GM23338 (cell line): ENCODE measurements around the gene PRSS36. TPM values are rescaled to one million over a fixed set of nuclear protein-coding genes. Genes with fewer than 3 reads are reported as not detected.

Experiments
- ATAC-seq: fragments of 200-7000 bp; cut with Tn5 transposase; 3 replicates; pipeline ENCODE4 v1.9.1; 2020
- DNase-seq: peaks from one replicate; pipeline ENCODE4 v3.0.0-alpha.2; 2015; ENCODE audit warnings: low spot score
- H2AFZ ChIP-seq: fragments of 200-600 bp; sonication (generic); 2 replicates; pipeline ENCODE4 v1.8.0; 2016; ENCODE audit warnings: antibody characterized with exemption, mild to moderate bottlenecking, moderate library complexity
- H3F3A ChIP-seq: fragments of 200-600 bp; sonication (generic); replicated peaks from 2 replicates; pipeline ENCODE4 v1.8.0; 2017; ENCODE audit warnings: antibody characterized with exemption, mixed run types, low read depth
- H3K27ac ChIP-seq: fragments of 200-600 bp; sonication (generic); 2 replicates; pipeline ENCODE4 v1.6.1; 2016; ENCODE audit warnings: low read depth
- H3K27me3 ChIP-seq: fragments of 200-600 bp; sonication (generic); 2 replicates; pipeline ENCODE4 v1.8.0; 2016; ENCODE audit warnings: mild to moderate bottlenecking, mixed run types, moderate library complexity; ENCODE audit not compliant: insufficient read depth
- H3K36me3 ChIP-seq: fragments of 200-600 bp; sonication (generic); 2 replicates; pipeline ENCODE4 v1.8.0; 2016; ENCODE audit warnings: mild to moderate bottlenecking; ENCODE audit not compliant: insufficient read depth
- H3K4me1 ChIP-seq: fragments of 200-600 bp; sonication (generic); 2 replicates; pipeline ENCODE4 v1.8.0; 2016; ENCODE audit warnings: mild to moderate bottlenecking, moderate library complexity; ENCODE audit not compliant: insufficient read depth
- H3K4me2 ChIP-seq: fragments of 200-600 bp; sonication (generic); 2 replicates; pipeline ENCODE4 v1.7.1; 2017; ENCODE audit warnings: mixed run types
- H3K4me3 ChIP-seq: fragments of 200-600 bp; sonication (generic); 2 replicates; pipeline ENCODE4 v1.6.1; 2016; ENCODE audit warnings: mixed run types
- H3K79me2 ChIP-seq: fragments of 200-600 bp; sonication (generic); replicated peaks from 2 replicates; pipeline ENCODE4 v1.8.0; 2017; ENCODE audit warnings: mild to moderate bottlenecking; ENCODE audit not compliant: insufficient read depth
- H3K9me2 ChIP-seq: fragments of 200-600 bp; sonication (generic); 2 replicates; pipeline ENCODE4 v1.8.0; 2017; ENCODE audit not compliant: insufficient read depth
- H4K20me1 ChIP-seq: fragments of 200-600 bp; sonication (generic); replicated peaks from 2 replicates; pipeline ENCODE4 v1.8.0; 2017; ENCODE audit warnings: mild to moderate bottlenecking; ENCODE audit not compliant: insufficient read depth
- H3K27ac Mint-ChIP-seq: 2 replicates; pipeline ENCODE4 v1.8.0; 2020; ENCODE audit warnings: inconsistent platforms, mild to moderate bottlenecking, moderate library complexity, mixed read lengths
- H3K27me3 Mint-ChIP-seq: 3 replicates; pipeline ENCODE4 v1.8.0; 2022; ENCODE audit warnings: low read depth, mild to moderate bottlenecking, moderate library complexity, mixed read lengths, inconsistent platforms; ENCODE audit not compliant: insufficient read depth, poor library complexity
- H3K36me3 Mint-ChIP-seq: 3 replicates; pipeline ENCODE4 v1.8.0; 2021; ENCODE audit warnings: low read depth, mild to moderate bottlenecking, inconsistent platforms, moderate library complexity, mixed read lengths
- H3K4me1 Mint-ChIP-seq: 3 replicates; pipeline ENCODE4 v1.8.0; 2020; ENCODE audit warnings: mild to moderate bottlenecking, inconsistent platforms, mixed read lengths
- H3K4me3 Mint-ChIP-seq: 3 replicates; pipeline ENCODE4 v1.8.0; 2021; ENCODE audit warnings: moderate library complexity, mild to moderate bottlenecking, inconsistent platforms, mixed read lengths
- H3K9me3 Mint-ChIP-seq: 3 replicates; pipeline ENCODE4 v1.8.0; 2020; ENCODE audit warnings: moderate library complexity, mild to moderate bottlenecking, inconsistent platforms, mixed read lengths
- CTCF ChIP-seq, 2 experiments: fragments of 200-600 bp in 1 of 2; sonication (generic) in 1 of 2; conservative IDR thresholded peaks; 2 replicates each; pipeline versions ENCODE4 v1.5.1 to v1.6.1; 2016 to 2017; ENCODE audit warnings: antibody characterized with exemption in 2 of 2, low read depth in 2 of 2, mild to moderate bottlenecking in 2 of 2, moderate library complexity in 1 of 2
- ETS1 ChIP-seq: IDR thresholded peaks from 2 replicates; pipeline ENCODE4 v1.6.1; 2016; ENCODE audit warnings: antibody characterized with exemption
- EZH2 ChIP-seq: fragments of 200-600 bp; sonication (generic); IDR thresholded peaks from one replicate; pipeline ENCODE4 v1.8.0; 2017; ENCODE audit warnings: antibody characterized with exemption, mild to moderate bottlenecking, low read depth; ENCODE audit not compliant: unreplicated experiment
- EZH2phosphoT487 ChIP-seq: fragments of 200-600 bp; sonication (generic); IDR thresholded peaks from one replicate; pipeline ENCODE4 v1.8.1; 2018; ENCODE audit warnings: antibody characterized with exemption; ENCODE audit not compliant: unreplicated experiment
- NANOG ChIP-seq: IDR thresholded peaks from 2 replicates; pipeline ENCODE4 v1.6.1; 2016; ENCODE audit warnings: antibody characterized with exemption, borderline replicate concordance
- POLR2AphosphoS5 ChIP-seq: IDR thresholded peaks from 2 replicates; pipeline ENCODE4 v1.6.1; 2016; ENCODE audit warnings: antibody characterized with exemption, low read depth
- REST ChIP-seq: IDR thresholded peaks from one replicate; pipeline ENCODE4 v1.6.1; 2018; ENCODE audit warnings: antibody characterized with exemption; ENCODE audit not compliant: unreplicated experiment
- STAT1 ChIP-seq: IDR thresholded peaks from one replicate; pipeline ENCODE4 v1.6.1; 2016; ENCODE audit warnings: antibody characterized with exemption; ENCODE audit not compliant: unreplicated experiment
- ZNF114 ChIP-seq: fragments of 250-450 bp; sonication (Bioruptor Pico); IDR thresholded peaks from 2 replicates; pipeline ENCODE4 v1.5.0; 2020; ENCODE audit warnings: mild to moderate bottlenecking, moderate library complexity
- ZNF462 ChIP-seq: fragments of 250-450 bp; sonication (Bioruptor Pico); IDR thresholded peaks from 2 replicates; pipeline ENCODE4 v1.5.0; 2020; ENCODE audit warnings: mild to moderate bottlenecking, moderate library complexity
- polyA plus RNA-seq: library from polyadenylated mRNA; unstranded; fragments of >200 nt; fragmentation: Nextera tagmentation; extraction: Ambion mirVana; gene quantifications from 2 replicates; pipeline ENCODE4 v1.2.1, GENCODE V29; 2016
- total RNA-seq: library from RNA; depleted of rRNA; stranded (reverse); fragments of >200 nt; shearing (Covaris generic); gene quantifications from 2 replicates; pipeline ENCODE4 v1.2.3, GENCODE V29; 2014

Gene PRSS36
- total and polyA plus RNA-seq, 2 experiments from 2014 or later = 0.91 to 1.4 TPM

GRCh38 chr16:31127182-31127581, 22.7 kb downstream of the PRSS36 start (continued):
- TF ChIP-seq CTCF (conservative IDR thresholded peaks at IDR 0.05; ENCODE audit: low read depth in 2 of 2) (no peak), NANOG (no peak), ETS1 (no peak), EZH2 (no peak), POLR2AphosphoS5 (no peak), ZNF114 (CRISPR knock-in tag) (no peak), EZH2phosphoT487 (no peak), STAT1 (no peak), REST (no peak)

GRCh38 chr16:31125844-31126243, 24.0 kb downstream of the PRSS36 start:
- Mint-ChIP-seq H3K4me3 (no peak overlapping the region), H3K4me1 (peaks cover 10% of the 10 kb centered on the region), H3K27ac (peak overlapping the region; percentile 30; the same call in 1 of the 2 replicates), H3K36me3 (peaks cover 39% of the 10 kb centered on the region), H3K9me3 (peaks cover 2% of the 10 kb centered on the region; the same call in 1 of the 3 replicates), H3K27me3 (peaks cover 5% of the 10 kb centered on the region)
- no peak overlapping the region for H3K4me3 ChIP-seq
- H3K4me2 ChIP-seq = no peak overlapping the region
- H3K27ac ChIP-seq = no peak overlapping the region
- DNase-seq (no peak), ATAC-seq (no peak)
- H3K36me3 ChIP-seq = peaks cover 23% of the 10 kb centered on the region
- H3K27me3 ChIP-seq = no peaks in the 10 kb centered on the region
- H3F3A ChIP-seq = no peaks in the 10 kb centered on the region; the same call in 1 of the 2 replicates
- no peaks in the 10 kb centered on the region; the same call in 1 of the 2 replicates for H4K20me1 ChIP-seq
- H3K79me2 ChIP-seq = no peaks in the 10 kb centered on the region
- no peaks in the 10 kb centered on the region for H3K9me2 ChIP-seq
- H3K4me1 ChIP-seq = peaks cover 4% of the 10 kb centered on the region; the same call in 1 of the 2 replicates
- H2AFZ ChIP-seq = no peak overlapping the region
- no peak for TF ChIP-seq ZNF462 (CRISPR knock-in tag)
- TF ChIP-seq ZNF114 (CRISPR knock-in tag) = no peak
